ENCODE data around the gene CRTAC1. TPM values are rescaled to one million over a fixed set of nuclear protein-coding genes. Genes with fewer than 3 reads are reported as not detected.

Gene CRTAC1
- total and polyA plus RNA-seq, 12 donors: 0.09 to 1.4 (median 0.48) TPM; not detected in 4

- Histone ChIP-seq H3K36me3 (replicated peaks in 1 of 2) (no peaks in the 10 kb centered on the region), H3K27me3 (no peaks in the 10 kb centered on the region), H3K4me3 (no peak overlapping the region), H3K9me3 (replicated peaks in 1 of 3) (no peaks in the 10 kb centered on the region), H3K4me1 (replicated peaks in 1 of 2) (no peaks in the 10 kb centered on the region), H3K27ac (no peak overlapping the region)
- DNase-seq: no peak
- TF ChIP-seq CTCF (IDR thresholded peaks at IDR 0.05) (no peak), POLR2A (IDR thresholded peaks at IDR 0.05) (no peak)
- WGBS, 4 donors: 81 to 83% (median 83%) methylated on average over 4 of the region's 4 CpGs
- intact Hi-C loops (cut with DNase I): no loop called here
Observed at GRCh38 chr10:98023024-98023423, 7.4 kb downstream of the CRTAC1 start.

GRCh38 chr10:98020784-98021183 lies 9.6 kb downstream of the CRTAC1 start:
- 89 to 95% (median 93%) methylated on average over 1 of the region's 1 CpG for WGBS, 4 donors
- Histone ChIP-seq H3K27me3 (no peaks in the 10 kb centered on the region), H3K4me1 (replicated peaks in 1 of 2) (no peaks in the 10 kb centered on the region), H3K4me3 (no peak overlapping the region), H3K9me3 (replicated peaks in 1 of 3) (no peaks in the 10 kb centered on the region), H3K27ac (no peak overlapping the region), H3K36me3 (replicated peaks in 1 of 2) (no peaks in the 10 kb centered on the region)
- intact Hi-C loops (cut with DNase I): no loop called here
- no peak for DNase-seq
- TF ChIP-seq POLR2A (IDR thresholded peaks at IDR 0.05): no peak
- TF ChIP-seq CTCF (IDR thresholded peaks at IDR 0.05): no peak

GRCh38 chr10:98020254-98020653 lies 10.2 kb downstream of the CRTAC1 start:
- Histone ChIP-seq H3K4me1 (replicated peaks in 1 of 2) (no peaks in the 10 kb centered on the region), H3K27me3 (no peaks in the 10 kb centered on the region), H3K36me3 (replicated peaks in 1 of 2) (no peaks in the 10 kb centered on the region), H3K4me3 (no peak overlapping the region), H3K9me3 (replicated peaks in 1 of 3) (no peaks in the 10 kb centered on the region), H3K27ac (no peak overlapping the region)
- TF ChIP-seq CTCF (IDR thresholded peaks at IDR 0.05): no peak
- no peak for TF ChIP-seq POLR2A (IDR thresholded peaks at IDR 0.05)
- DNase-seq: no peak
- intact Hi-C loops (cut with DNase I): no loop called here
- 82 to 97% (median 85%) methylated on average over 3 of the region's 3 CpGs for WGBS, 4 donors

- intact Hi-C loops (cut with DNase I): no loop called here
- Histone ChIP-seq H3K4me3 (no peak overlapping the region), H3K27me3 (no peaks in the 10 kb centered on the region), H3K27ac (no peak overlapping the region), H3K9me3 (replicated peaks in 1 of 3) (no peaks in the 10 kb centered on the region), H3K36me3 (replicated peaks in 1 of 2) (no peaks in the 10 kb centered on the region), H3K4me1 (replicated peaks in 1 of 2) (no peaks in the 10 kb centered on the region)
- DNase-seq: no peak
- WGBS, 4 donors: 63 to 71% (median 67%) methylated on average over 4 of the region's 4 CpGs
- no peak for TF ChIP-seq CTCF (IDR thresholded peaks at IDR 0.05)
- TF ChIP-seq POLR2A (IDR thresholded peaks at IDR 0.05): no peak
Observed at GRCh38 chr10:98019784-98020183, 10.6 kb downstream of the CRTAC1 start.
